ENCODE results near the gene F10.

- no peak for TF ChIP-seq CTCF (IDR thresholded peaks at IDR 0.05)
- no peak for TF ChIP-seq POLR2A (IDR thresholded peaks at IDR 0.05)
Observed at GRCh38 chr13:113176822-113177221, 54.2 kb downstream of the F10 start.
